Right lung (tissue), 5 donors: ENCODE measurements around the gene RAB4B. TPM values are rescaled to one million over a fixed set of nuclear protein-coding genes. Genes with fewer than 3 reads are reported as not detected.
"Not testable (repeated sequence)": the region's sequence is repeated elsewhere in the genome, so short reads cannot be mapped to it uniquely, and the experiment has no call there.

Experiments
- DNase-seq, 2 donors: peaks; one replicate each; pipeline ENCODE4 v3.0.0-alpha.2; 2013
- polyA plus RNA-seq, 5 donors: library from polyadenylated mRNA; unstranded; fragments of 120-200 nt; gene quantifications; one replicate each; pipeline versions ENCODE4 v1.2.1 to v1.2.3, GENCODE V29; 2013; ENCODE audit warnings: inconsistent platforms in 1 of 5, low replicate concordance in 1 of 5; ENCODE audit not compliant: insufficient read length in 5 of 5, insufficient read depth in 1 of 5

RAB4B gene
- polyA plus RNA-seq, 5 donors = 10.0 to 16.7 (median 11.5) TPM

DNA sequence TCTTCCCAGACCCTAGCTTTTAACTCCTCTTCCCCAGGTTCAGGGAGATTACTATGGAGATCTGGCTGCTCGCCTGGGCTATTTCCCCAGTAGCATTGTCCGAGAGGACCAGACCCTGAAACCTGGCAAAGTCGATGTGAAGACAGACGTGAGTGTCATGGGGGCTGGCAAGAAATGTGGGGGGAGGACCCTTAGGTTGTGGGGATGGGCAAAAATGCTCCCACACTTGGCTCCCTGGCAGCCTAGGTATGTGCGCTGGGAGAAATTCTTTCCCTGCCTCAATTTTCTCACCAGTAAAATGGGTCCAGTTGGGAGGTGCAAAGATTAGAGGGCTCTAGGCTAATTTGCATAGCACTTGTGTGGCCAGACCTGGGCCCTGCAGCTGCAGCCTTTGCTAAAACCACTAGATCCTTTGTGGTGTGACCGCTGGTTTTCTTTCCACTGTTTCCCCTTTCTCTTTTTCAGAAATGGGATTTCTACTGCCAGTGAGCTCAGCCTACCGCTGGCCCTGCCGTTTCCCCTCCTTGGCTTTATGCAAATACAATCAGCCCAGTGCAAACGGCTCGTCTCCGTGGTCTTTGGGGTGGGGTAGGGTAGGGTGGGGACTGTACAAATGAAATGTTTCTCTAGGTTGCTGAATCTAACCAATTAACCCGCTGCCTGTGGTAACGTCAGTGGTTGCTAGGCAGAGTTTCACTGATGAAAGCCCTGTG lies 959 bp upstream of the RAB4B start:
- peak; percentile 87 to 91 for DNase-seq

DNA sequence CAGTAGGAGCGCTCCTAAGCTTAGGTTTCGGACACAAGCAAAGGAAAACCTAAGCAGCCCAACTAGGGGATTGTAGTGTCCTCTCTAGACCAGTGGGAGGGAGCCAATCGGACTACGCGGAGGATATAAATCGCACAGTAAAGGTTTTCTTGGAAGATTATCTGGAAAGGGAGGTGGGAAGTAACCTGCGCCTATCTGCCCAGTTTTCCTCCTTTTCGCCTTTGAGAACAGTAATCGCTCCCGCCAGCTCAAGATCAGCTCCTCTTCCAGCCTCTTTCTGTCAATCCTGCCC lies 456 bp upstream of the RAB4B start:
- no peak for DNase-seq

DNA sequence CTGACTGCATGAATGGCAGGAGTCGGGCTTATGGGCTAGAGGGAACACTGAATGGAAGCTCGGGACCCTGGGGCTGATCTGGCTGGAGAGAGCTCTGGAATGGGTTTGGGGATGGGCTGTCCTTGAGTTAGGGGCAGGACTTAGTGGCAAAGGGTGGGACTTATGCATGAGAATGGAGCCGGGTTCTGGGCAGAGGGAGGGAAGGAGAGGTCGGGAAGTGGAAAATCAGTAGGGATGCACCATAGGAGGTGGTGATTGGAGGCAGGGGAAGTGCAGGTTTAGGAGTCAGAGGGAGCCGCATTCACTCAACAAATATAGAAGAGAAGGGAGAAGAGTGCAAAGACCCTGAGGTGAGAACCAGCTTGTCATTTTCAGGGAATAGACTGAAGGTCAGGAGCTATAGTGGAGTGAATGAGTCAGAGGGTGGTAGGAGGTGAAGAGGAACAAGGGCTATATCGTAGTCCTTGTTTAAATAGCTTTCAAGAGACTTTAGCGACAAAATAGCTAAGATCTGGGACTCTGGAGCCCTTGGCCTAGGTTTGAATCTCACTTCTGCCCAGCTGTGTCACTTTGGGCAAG lies 748 bp downstream of the RAB4B start:
- DNase-seq = no peak

DNA sequence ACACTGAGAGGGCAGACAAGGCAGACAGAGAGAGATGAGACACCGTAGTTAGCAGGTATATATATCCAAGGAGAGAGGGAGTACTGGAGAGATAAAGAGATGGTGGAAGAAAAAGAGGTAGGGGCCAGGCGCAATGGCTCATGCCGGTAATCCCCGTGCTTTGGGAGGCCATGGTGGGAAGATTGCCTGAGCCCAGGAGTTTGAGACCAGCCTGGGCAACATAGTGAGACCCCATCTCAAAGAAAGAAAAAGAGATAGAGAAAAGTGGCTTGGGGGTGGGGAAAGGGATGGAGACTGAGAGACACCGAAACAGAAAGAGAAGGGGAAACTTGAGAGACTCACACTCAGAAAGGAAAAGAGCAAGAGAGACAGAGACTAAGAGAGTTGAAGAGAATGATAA lies 2.5 kb downstream of the RAB4B start:
- DNase-seq = no peak

DNA sequence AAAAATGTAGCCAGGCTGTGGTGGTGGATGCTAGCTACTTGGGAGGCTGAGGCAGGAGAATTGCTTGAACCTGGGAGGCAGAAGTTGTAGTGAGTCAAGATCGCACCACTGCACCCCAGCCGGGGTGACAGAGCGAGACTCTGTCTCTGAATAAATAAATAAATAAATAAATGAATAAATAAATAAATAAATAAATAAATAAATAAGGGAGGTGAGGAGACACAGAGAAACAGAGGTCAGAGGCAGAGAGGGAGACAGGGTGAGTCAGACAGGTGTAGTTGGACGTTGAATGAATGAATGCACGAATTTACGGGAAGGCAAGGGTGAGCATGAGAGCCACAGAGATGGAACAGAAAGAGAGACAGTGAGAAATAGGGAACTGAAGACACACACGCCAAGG lies 3.1 kb downstream of the RAB4B start:
- DNase-seq = no peak

DNA sequence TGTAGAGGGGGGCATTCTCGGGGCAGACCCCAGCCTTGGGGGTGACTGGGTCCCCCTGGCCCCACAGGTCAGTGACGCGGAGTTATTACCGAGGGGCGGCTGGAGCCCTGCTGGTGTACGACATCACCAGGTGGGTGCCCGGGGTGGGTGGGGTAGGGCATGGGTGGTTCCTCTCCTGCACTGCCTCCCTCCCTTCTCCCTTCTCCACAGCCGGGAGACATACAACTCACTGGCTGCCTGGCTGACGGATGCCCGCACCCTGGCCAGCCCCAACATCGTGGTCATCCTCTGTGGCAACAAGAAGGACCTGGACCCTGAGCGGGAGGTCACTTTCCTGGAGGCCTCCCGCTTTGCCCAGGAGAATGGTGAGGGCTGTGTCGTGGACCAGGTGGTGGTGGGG lies 5.7 kb downstream of the RAB4B start:
- no peak for DNase-seq

DNA sequence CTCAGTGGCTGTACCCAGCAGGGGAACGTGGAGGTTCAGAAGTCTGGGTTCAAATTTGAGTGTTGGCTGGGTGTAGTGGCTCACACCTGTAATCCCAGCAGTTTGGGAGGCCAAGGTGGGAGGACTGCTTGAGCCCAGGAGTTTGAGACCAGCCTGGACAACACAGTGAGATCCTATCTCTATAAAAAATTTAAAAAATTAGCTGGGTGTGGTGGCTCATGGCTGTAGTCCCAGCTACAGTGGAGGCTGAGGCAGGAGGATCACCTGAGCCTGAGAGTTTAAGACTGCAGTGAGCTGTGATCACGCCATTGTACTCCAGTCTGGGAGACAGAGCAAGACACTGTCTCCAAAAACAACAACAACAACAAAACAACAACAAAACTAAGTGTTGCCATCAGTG lies 6.1 kb downstream of the RAB4B start:
- DNase-seq = not testable (repeated sequence)

DNA sequence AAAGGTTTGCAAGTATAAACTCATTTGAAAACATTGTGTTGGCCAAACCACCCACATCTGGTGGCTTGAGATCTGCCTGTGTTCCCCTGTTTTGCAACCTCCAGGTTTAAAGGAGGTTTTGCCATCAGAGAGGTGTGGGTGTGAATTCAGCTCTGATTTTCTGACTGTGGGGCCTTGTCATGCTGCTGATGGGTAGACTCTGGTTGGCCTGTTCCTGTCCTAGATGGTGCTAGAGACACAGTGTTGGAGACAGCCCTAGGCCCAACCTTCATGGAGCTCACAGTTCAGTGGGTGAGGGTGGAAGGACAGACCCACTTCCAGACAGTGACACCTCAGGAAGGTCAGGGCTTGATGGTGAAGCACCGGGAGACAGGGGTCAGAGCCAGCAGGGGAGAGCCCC lies 7.5 kb downstream of the RAB4B start:
- DNase-seq = no peak

DNA sequence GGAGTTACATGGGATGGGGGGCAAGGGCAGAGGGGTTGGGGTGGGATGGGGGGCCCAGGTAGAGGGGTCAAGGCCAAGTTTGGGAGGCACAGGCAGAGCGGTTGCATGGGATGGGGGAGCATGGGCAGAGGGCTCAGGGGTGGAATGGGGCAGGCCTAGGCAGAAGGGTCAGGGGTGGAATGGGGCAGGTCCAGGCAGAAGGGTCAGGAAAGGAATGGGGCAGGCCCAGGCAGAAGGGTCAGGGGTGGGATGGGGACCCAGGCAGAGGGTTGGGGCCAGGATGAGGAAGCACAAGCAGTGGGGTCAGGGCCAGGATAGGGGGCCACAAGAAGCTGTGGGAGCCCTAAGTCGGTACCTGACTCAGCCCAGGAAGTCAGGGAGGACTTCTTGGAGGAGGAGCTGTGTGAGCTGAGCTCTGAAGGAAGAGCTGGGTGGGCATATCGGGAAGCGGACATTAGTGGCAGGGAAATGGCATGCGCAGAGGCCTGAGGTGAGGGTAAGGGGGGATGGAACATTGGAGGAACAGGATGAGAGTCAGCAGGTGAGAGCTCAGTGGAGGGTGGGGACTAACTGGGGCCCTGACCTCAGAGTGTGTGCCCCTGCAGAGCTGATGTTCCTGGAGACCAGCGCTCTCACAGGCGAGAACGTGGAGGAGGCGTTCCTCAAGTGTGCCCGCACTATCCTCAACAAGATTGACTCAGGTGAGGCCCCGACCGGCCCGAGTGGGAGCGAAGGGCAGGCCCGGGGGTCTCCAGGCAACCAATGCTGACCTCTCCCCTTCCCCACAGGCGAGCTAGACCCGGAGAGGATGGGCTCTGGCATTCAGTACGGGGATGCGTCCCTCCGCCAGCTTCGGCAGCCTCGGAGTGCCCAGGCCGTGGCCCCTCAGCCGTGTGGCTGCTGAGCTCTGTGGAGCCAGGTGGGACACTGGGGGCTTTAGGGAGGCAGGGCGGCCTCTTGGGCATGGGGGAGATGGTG lies 8.3 kb downstream of the RAB4B start:
- DNase-seq = no peak

DNA sequence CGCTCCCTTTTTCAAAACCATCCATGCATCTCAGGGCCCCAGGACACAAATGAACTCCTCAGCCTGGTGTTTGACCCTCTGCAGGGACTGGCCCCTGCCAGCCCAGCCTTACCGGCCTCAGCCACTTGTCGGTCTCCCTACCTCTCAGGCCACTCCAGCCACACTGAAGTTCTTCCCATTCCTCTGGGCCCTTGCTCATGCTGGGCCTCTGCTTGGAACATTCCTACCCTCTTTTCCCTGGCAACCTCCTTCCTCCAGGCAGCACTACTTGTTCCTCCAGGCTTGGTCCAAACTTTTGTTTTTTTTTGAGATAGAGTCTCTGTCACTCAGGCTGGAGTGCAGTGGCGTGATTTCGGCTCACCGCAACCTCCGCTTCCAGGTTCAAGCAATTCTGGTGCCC lies 13.3 kb downstream of the RAB4B start:
- DNase-seq = no peak

DNA sequence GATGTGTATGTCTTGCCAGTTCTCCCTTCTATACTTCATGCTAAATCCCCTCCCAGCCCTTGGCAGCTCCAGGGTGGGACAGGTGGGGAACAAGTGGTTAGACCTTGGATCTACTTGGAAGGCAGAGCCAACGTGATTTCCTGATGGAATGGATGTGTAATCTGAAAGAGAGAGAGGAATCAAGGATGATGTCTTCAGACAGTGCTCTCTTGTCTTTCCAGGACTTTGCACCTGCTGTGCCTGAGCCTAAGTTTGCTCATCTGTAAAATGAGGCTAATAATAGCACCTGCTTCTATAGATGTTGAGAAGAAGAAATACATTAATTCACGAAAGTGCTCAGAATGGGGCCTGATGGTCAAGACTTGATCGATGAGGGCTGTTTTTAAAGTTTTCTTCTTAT lies 13.9 kb downstream of the RAB4B start:
- DNase-seq = no peak

DNA sequence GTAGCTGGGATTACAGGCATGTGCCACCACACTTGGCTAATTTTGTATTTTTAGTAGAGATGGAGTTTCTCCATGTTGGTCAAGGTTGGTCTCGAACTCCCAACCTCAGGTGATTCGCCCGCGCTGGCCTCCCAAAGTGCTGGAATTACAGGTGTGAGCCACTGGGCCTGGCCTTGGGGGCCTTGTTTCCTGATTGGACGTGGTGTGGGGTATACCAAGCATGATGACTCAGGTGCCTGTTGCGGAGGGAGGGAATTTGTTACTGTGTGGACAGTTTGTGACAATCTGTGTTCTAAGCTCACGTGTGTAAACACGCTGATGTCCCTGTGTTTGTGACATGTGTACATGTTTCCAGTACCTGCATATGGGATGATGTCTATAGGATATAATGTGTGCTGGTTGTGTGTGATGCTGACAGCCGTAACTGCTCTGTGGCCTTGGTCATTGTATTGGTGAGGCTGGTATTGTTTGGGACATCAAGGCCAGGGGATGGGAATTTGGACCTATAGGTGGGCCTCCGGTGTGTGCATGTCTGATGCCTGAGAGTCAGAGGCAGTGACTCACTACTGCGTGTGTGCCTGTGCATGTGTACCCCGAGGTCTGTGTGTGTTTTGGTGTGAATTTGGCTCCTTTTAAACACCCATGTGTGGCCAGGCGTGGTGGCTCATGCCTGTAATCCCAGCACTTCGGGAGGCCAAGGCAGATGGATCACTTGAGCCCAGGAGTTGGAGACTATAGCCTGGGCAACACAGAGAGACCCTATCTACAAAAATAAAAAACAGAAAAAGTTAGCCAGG lies 19.3 kb downstream of the RAB4B start:
- DNase-seq = no peak

DNA sequence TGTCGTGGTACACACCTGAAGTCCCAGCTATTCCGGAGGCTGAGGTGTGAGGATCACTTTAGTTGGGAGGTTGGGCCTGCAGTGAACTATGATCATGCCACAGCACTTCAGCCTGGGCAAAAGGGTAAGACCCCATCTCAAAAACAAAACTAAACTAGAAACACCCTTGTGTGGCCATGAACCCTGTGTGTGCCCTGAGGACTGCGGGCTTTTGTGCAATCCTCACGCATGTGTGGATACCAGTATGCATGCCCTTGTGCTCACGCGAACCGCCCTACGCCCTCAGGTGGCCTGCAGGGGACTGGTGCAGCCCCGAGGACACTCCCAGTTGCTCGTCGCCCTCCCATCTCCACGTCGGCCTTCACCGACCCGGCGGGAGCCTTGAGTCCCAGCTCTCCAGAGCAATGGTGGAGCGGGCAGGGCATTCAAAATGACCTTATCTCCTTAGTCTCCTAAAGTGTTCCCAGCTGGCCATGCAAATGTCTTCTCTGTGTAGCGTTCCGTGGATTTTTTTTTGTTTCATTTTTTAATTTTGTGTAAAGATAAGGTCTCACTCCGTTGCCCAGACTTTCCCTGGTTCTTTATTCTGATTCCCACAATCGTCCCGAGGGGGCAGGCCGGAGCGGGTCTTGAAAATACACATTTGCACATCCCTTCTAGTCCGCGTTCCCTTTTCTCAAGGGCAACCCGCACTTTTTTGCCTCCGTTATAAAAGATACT lies 20.1 kb downstream of the RAB4B start:
- DNase-seq = peak in 1 of 2 donors; percentile 31

DNA sequence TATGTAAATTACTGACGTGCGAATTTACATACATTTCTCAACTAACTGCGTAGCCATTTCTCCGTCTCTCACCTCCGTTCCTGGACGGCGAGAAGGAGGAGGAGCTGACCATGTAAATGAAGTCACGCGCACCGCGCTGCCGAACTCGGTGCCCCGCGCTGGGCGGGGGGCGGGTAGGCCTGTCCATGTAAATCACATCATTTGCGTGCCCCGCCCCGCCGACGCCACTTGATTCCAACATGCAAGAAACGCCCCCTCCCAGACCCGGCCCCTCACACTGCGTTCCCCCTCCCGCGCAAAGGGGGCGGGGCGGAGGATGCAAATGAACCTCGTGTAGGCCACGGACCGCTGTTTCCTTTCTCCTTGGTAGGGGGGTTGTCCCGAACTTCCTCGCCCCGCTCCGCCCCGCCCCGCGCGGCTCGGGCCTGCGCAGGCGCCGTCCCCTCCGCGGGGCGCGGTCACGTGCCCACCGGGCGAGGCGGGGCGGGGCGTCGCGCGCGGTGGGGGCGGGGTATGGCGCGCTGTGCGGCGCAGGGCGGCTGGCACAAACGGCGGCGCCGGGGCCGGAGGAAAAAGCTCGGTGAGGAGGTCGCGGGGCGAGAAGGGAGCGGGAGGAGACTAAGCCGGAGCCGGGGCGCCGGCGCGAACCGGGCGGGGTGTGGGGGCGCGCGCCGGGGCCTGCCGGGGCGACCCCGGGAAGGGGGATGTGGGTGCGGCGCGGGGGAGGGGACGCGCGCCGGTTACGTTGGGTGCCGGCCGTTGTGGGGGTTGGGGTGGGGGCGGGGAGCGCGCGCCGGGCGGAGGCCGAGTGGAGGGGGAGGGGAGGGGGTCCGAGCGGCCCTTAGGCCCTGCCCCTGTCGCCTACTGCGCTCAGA lies 20.9 kb downstream of the RAB4B start, which contains the start of gene EGLN2:
TSS of gene EGLN2 (plus strand) at position 509 of the 875 bp plus-strand sequence. CDS start 1,382 bp downstream, outside the sequence.
- peak; percentile 100 for DNase-seq

DNA sequence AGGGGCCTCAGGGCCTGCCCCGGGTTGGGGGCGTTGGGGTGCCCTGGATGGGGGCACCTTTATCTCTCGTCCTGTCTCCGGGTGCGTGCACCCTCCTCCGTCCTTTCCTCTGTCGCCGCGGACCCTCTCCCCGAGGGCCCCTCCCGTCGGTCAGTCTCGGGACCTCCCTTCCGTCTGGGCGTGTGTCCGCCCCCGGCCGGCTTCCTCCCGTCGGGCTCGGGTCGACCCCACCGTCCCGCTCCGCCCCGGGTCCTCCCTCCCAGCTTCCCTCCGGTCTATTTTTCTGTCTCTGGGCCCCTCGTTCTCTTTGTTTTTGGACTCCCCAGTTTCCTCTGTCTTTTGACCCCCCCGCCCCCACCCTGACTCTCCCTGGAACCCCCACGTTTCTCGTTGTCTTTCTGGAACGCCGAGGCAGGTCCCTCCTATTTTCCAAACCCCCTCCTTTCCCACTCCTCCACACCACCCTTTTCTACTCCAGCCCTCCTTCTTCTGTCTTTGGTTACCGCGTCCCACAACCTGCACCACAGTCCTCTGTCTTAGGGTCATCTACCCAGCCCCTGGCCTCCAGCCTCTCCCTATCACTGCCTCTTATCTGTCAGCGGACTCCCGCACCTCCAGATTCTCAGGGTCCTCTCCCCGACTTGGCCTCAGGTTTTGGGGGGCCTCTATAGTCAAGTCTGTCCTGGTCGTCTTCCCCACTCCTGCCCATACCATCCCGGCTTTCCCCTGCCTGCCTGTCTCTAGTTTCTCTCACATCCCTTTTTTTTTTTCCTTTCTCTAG lies 21.7 kb downstream of the RAB4B start:
- DNase-seq = peak in 1 of 2 donors; percentile 48

DNA sequence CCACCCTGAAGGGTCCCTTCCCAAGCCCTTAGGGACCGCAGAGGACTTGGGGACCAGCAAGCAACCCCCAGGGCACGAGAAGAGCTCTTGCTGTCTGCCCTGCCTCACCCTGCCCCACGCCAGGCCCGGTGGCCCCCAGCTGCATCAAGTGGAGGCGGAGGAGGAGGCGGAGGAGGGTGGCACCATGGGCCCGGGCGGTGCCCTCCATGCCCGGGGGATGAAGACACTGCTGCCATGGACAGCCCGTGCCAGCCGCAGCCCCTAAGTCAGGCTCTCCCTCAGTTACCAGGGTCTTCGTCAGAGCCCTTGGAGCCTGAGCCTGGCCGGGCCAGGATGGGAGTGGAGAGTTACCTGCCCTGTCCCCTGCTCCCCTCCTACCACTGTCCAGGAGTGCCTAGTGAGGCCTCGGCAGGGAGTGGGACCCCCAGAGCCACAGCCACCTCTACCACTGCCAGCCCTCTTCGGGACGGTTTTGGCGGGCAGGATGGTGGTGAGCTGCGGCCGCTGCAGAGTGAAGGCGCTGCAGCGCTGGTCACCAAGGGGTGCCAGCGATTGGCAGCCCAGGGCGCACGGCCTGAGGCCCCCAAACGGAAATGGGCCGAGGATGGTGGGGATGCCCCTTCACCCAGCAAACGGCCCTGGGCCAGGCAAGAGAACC lies 22.4 kb downstream of the RAB4B start:
- DNase-seq = no peak

DNA sequence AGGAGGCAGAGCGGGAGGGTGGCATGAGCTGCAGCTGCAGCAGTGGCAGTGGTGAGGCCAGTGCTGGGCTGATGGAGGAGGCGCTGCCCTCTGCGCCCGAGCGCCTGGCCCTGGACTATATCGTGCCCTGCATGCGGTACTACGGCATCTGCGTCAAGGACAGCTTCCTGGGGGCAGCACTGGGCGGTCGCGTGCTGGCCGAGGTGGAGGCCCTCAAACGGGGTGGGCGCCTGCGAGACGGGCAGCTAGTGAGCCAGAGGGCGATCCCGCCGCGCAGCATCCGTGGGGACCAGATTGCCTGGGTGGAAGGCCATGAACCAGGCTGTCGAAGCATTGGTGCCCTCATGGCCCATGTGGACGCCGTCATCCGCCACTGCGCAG lies 22.9 kb downstream of the RAB4B start:
- no peak for DNase-seq

DNA sequence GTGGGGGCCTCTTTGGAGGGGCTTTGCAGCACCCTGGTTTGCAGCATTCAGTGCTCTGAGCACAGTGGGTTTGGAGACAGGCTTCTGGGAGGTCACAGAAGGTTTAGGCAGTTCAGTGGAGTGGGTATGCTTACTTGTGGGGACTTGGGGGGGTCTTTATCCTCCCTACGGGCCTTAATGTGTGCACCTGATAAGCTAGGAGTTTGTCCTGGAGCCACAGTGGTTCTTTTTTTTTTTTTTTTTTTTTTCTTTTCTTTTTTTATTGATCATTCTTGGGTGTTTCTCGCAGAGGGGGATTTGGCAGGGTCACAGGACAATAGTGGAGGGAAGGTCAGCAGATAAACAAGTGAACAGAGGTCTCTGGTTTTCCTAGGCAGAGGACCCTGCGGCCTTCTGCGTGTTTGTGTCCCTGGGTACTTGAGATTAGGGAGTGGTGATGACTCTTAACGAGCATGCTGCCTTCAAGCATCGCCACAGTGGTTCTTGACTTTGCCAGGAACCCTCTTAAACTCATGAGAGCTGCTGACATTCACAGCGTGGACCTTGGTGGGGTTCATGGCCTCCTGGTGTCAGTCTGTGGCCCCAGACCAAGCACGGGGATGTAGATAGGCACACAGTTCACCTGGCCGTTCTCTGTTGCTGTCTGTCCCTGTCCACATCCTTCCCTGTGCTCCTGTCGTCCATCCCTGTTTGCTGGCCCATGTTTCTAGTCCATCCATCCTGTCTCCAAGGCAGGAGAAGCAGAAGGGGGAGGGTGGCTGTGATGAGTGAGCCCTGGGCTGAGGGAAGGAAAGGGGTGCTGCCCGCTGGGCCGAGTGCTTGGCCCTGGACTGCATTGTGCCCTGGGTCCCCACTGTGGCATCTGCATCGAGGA lies 23.6 kb downstream of the RAB4B start:
- DNase-seq = no peak
